ENCODE data around the gene ZNF500.

Gene ZNF500

DNA sequence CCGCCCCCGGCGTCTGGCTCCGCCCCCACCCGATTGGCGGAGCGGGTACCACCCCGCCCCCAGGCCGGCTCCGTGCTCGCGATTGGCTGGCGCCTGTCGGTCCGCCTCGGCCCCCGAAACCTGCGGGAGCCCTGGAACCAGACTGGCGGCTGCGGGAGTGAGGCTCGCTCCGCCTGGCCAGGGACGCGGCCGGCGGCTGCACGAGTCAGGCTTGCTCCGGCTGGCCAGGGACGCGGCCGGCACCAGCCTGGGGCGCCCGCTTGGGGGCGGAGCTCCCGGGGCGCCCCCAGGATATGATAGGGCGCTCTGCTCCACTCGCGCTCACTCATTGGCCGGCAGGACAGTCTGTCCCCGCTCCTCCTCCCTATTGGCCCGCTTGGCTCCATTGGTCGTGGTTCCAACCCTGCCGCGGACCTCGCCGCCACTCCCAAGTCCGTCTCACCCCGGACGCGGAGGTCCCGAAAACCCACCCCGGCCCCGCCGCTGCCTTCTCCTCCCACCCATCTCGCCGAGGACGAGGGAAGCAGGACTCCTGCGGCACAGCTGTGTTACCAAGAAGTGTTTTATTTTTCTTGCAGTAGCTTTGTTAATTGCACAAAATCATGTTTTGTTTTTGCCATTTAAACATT, 35.8 kb upstream of the ZNF500 start:
- H3K36me3 ChIP-seq (ENCODE audit: control insufficient read depth, insufficient read depth, low read length): peaks cover 56% of the 10 kb centered on the region
- H3K9ac ChIP-seq (ENCODE audit: low read depth, low read length): peak overlapping the region; percentile 68
- H3K27me3 ChIP-seq (ENCODE audit: control insufficient read depth, insufficient read depth, low read length): no peaks in the 10 kb centered on the region
- H3K27ac ChIP-seq (ENCODE audit: low read depth, low read length): peak overlapping the region; percentile 95
- peak overlapping the region; percentile 76 for H3K4me3 ChIP-seq (ENCODE audit: low read depth, low read length)
- H3K9me3 ChIP-seq (ENCODE audit: control insufficient read depth, insufficient read depth, low read length): no peaks in the 10 kb centered on the region
- H3K4me1 ChIP-seq (ENCODE audit: control insufficient read depth, insufficient read depth, low read length): peaks cover 17% of the 10 kb centered on the region; the same call in 1 of the 2 replicates

DNA sequence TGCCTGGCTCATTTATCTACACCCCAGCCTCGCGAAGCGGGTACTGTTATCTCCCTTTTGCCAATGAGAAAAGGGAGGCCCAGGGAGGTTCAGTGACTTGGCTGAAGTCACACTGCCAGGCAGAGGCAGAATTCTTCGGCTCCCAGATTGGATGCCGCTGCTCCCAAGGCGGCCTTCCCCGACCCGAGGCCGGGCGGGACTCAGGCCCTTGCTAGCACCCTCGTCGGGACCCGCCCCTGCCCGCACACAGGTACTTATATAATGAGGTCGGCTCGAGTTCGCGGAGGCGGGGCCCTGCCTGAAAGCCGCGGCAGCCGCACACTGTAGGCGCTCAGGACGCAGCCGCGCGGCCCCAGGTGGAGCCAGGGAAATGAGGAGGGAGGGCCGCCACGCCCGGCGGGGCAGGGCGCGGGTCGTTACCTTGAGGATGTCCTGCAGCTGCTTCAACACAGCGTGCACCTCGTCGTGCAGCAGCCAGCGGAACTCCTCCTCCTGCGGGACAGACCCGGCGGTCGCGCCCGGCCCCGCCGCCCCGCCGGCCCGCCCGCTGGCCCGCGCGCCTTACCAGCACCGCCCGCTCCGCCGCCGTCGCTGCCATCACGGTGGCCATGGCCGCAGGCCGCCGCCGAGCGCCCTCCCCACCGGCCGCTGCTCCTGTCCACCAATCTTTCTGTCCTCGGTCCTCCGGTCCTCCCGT, 35.1 kb upstream of the ZNF500 start, which contains the start of gene ROGDI:
ROGDI (minus strand) TSS at position 672 of the 697 bp plus-strand sequence; CDS start at position 610, 62 bp downstream.
- Histone ChIP-seq H3K27ac (ENCODE audit: low read depth, low read length) (peak within 1 kb of the TSS; percentile 95), H3K9me3 (ENCODE audit: control insufficient read depth, insufficient read depth, low read length) (no peaks in the 10 kb centered on the region), H3K4me1 (ENCODE audit: control insufficient read depth, insufficient read depth, low read length) (peaks cover 17% of the 10 kb centered on the region; the same call in 1 of the 2 replicates), H3K36me3 (ENCODE audit: control insufficient read depth, insufficient read depth, low read length) (peaks cover 50% of the 10 kb centered on the region), H3K9ac (ENCODE audit: low read depth, low read length) (peak within 1 kb of the TSS; percentile 68), H3K27me3 (ENCODE audit: control insufficient read depth, insufficient read depth, low read length) (no peaks in the 10 kb centered on the region), H3K4me3 (ENCODE audit: low read depth, low read length) (peak within 1 kb of the TSS; percentile 76)

DNA sequence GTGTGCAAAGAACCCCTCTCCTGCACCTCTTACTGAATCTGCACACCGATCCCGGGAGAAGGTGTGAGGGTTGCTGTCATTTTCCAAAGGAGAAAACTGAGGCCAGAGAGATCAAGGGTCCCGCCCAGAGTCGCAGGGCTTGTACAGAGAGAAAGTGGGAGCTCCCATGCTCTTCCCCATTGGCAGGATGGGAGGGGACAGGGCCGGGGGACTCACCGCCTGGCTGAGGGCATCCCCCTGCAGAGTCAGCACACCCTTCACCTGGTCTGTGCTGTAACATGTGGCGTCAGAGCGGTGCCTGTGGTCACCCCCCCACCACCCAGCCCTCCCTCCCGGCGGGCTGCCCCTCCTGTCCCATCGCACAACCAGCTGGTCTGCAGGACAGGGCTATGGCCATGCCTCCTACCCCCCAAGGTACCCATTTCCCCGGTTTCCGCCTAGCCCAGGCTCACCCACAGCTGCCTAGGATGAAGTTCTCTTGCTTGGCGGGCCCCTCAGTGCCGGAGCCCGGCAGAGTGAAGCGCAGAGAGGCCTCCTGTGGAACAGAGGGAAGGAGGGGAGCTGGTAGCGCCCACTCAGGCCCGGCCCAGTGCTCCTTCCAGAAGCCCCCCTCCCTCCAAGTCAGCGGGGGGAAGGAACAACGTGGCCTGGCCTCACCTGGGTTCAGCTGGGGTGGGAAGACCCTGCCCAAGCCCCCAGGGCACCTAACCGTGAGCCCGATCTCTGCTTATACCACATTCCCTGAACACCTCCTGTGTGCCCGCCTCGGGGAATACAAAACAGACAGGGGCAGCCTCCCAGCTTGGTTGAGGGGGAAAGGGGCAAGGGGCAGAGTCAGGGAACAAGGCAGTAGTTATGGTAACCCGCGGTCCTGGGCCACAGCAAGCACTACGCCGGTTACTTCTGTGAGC, 34.3 kb upstream of the ZNF500 start:
- Histone ChIP-seq H3K4me3 (ENCODE audit: low read depth, low read length) (peak overlapping the region; percentile 76), H3K27me3 (ENCODE audit: control insufficient read depth, insufficient read depth, low read length) (no peaks in the 10 kb centered on the region), H3K27ac (ENCODE audit: low read depth, low read length) (peak overlapping the region; percentile 95), H3K9me3 (ENCODE audit: control insufficient read depth, insufficient read depth, low read length) (no peaks in the 10 kb centered on the region), H3K4me1 (ENCODE audit: control insufficient read depth, insufficient read depth, low read length) (peaks cover 17% of the 10 kb centered on the region; the same call in 1 of the 2 replicates), H3K9ac (ENCODE audit: low read depth, low read length) (peak overlapping the region; percentile 31; the same call in 1 of the 2 replicates), H3K36me3 (ENCODE audit: control insufficient read depth, insufficient read depth, low read length) (peaks cover 45% of the 10 kb centered on the region)

DNA sequence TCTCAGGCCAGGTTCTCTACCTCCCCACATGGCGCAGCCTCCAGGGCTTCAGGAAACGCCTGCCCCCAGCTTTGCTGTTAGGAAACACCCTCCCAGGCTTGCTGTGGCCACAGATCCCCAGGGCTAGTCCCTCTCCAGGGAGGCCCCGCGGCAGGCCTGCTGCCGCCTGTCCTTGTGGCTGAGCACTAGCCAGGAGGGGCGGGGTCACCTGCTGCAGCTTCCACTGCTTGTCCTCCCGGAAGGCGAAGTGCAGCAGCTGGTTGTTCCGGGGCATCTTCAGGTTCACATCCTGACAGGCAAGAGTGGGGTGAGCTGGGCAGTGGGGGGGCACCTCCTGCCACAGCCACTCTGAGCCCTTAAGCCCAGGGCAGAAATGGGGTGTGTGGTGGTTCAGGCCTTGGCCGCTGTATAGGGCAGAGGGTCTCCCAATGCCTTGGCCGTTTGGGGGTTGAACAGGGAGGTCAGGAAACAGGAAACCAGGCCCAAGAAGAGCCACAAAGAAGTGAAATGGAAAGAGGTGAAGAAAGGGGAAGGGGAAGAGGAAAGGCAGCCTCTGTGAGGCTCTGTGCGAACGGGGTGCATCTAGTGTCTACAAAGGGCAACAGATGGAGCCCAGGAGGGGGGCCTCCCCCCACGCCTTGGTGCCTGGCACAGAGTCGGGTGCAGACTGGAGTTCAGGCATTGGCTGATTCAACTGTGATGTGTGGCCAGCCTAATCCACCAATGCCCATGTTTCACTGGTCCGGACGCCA, 33.5 kb upstream of the ZNF500 start:
- peaks cover 17% of the 10 kb centered on the region; the same call in 1 of the 2 replicates for H3K4me1 ChIP-seq (ENCODE audit: control insufficient read depth, insufficient read depth, low read length)
- H3K4me3 ChIP-seq (ENCODE audit: low read depth, low read length): no peak overlapping the region
- no peaks in the 10 kb centered on the region for H3K27me3 ChIP-seq (ENCODE audit: control insufficient read depth, insufficient read depth, low read length)
- H3K36me3 ChIP-seq (ENCODE audit: control insufficient read depth, insufficient read depth, low read length): peaks cover 39% of the 10 kb centered on the region
- H3K27ac ChIP-seq (ENCODE audit: low read depth, low read length): no peak overlapping the region
- no peaks in the 10 kb centered on the region for H3K9me3 ChIP-seq (ENCODE audit: control insufficient read depth, insufficient read depth, low read length)
- H3K9ac ChIP-seq (ENCODE audit: low read depth, low read length): no peak overlapping the region

DNA sequence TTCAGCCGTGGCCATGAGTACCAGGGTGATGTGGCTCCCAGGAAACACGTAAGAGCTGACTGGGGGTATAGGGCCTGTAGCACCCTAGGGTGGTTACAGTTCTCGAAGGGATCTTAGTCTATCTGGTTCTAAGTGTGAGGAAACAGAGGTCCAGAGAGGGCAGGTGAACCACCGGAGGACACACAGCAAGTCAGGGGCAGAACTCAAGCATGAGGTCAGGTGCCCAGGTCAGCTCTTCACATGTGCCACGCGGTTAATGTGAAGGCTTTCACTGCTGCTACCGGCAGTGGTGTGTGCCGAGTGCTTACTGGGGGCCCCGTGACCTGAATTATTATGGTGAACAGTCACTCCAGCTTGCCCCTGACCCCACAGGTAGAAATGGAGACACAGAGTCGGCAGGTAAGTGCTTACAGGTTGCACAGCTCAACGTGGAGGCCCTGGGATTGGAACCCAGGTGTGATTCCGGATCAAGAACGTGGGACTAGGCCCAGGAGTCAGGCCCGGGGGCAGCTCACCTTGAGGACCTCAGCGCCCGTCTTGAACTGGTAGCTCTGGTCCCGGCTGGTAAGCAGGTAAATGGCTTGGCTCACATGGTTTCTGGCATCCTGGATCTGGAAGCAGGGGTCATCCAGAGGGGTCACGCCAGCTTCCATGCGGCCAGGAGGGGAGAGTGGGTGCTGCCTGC, 32.4 kb upstream of the ZNF500 start:
- Histone ChIP-seq H3K9ac (ENCODE audit: low read depth, low read length) (no peak overlapping the region), H3K36me3 (ENCODE audit: control insufficient read depth, insufficient read depth, low read length) (peaks cover 28% of the 10 kb centered on the region), H3K27me3 (ENCODE audit: control insufficient read depth, insufficient read depth, low read length) (no peaks in the 10 kb centered on the region), H3K4me1 (ENCODE audit: control insufficient read depth, insufficient read depth, low read length) (peaks cover 16% of the 10 kb centered on the region; the same call in 1 of the 2 replicates), H3K9me3 (ENCODE audit: control insufficient read depth, insufficient read depth, low read length) (no peaks in the 10 kb centered on the region), H3K27ac (ENCODE audit: low read depth, low read length) (no peak overlapping the region), H3K4me3 (ENCODE audit: low read depth, low read length) (no peak overlapping the region)

DNA sequence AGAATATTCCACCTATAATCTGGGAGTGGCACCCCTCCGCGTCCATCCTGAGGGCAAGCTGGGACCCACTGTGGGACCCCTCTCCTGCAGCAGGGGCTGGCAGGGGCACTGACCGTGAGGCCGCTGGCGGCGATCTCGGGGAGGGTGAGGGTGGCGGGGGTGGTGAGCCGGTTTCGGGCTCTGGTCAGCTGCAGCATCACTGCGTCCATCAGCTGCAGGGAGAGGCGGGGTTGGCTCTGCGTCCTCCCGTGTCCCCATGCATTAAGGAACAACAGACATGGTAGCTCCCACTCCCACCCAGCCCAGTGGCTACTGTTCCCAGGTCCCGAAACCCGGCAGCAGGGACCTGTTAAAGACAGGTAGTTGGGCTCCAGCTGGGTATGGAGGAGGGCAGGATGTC, 31.5 kb upstream of the ZNF500 start:
- Histone ChIP-seq H3K9me3 (ENCODE audit: control insufficient read depth, insufficient read depth, low read length) (no peaks in the 10 kb centered on the region), H3K27ac (ENCODE audit: low read depth, low read length) (no peak overlapping the region), H3K9ac (ENCODE audit: low read depth, low read length) (no peak overlapping the region), H3K4me1 (ENCODE audit: control insufficient read depth, insufficient read depth, low read length) (peaks cover 11% of the 10 kb centered on the region; the same call in 1 of the 2 replicates), H3K27me3 (ENCODE audit: control insufficient read depth, insufficient read depth, low read length) (no peaks in the 10 kb centered on the region), H3K4me3 (ENCODE audit: low read depth, low read length) (no peak overlapping the region), H3K36me3 (ENCODE audit: control insufficient read depth, insufficient read depth, low read length) (peaks cover 23% of the 10 kb centered on the region)

DNA sequence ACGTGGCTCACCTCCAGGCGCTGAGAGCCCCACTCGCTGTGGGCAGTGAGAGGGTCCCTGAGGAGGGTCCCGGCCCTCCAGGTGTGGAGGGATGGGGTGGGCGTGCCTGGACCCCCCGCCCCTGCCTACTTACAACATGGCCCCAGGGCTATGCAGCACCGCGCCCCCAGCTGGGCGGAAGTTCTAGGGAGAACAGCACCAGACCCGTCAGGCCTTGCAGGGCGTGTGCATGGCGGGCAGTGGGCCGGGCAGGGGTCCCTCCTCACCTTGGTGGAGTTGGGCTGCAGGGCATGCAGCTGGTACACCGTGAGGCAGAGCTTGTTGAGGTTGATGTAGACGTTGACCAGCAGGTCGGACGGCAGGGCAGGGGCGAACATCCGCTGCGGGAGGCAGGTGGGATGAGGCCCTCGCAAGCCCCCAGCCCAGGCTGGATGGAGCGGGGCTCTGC, 30.9 kb upstream of the ZNF500 start:
- H3K4me1 ChIP-seq (ENCODE audit: control insufficient read depth, insufficient read depth, low read length): peaks cover 8% of the 10 kb centered on the region; the same call in 1 of the 2 replicates
- H3K9me3 ChIP-seq (ENCODE audit: control insufficient read depth, insufficient read depth, low read length): no peaks in the 10 kb centered on the region
- H3K9ac ChIP-seq (ENCODE audit: low read depth, low read length): no peak overlapping the region
- no peak overlapping the region for H3K4me3 ChIP-seq (ENCODE audit: low read depth, low read length)
- peaks cover 23% of the 10 kb centered on the region for H3K36me3 ChIP-seq (ENCODE audit: control insufficient read depth, insufficient read depth, low read length)
- H3K27me3 ChIP-seq (ENCODE audit: control insufficient read depth, insufficient read depth, low read length): no peaks in the 10 kb centered on the region
- H3K27ac ChIP-seq (ENCODE audit: low read depth, low read length): no peak overlapping the region

DNA sequence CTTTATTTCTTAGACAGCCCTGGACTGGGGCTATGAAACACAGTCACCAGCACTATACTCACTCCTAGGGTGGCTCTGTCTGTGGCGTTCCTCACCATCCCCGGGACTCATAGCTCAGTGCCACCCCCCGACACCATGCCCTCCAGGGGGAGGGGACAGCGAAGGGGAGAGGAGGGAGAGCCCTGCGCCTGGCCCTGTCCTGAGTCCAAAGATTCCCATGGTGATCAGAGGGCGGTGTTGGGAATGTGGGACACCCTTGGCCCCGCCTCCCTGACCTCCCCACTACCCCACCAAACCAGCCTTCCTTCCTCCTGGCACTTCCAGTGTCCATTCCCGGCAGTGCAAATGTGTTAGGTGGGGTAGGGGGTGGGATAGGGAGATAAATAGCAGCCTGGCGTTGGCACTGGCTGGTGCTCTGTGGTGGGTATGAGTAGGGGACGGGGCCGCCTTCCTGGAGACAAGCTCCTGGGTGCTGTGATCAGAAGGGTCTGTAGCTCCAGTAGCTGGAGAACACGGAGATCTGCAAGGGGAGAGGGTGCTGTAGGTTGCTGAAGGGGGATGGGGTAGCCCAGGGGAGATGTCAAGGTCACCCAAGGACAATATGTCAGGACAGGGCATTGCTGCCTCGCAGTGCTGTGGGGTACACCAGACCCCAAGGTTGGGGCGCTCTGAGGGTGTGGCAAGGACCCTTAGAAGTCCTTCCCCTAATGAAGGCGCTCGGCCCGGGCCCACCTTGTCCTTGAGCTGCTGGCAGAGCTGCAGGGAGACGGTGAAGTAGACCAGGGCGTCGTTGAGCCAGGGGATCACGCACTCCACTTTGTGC, 30.2 kb upstream of the ZNF500 start:
- Histone ChIP-seq H3K27ac (ENCODE audit: low read depth, low read length) (no peak overlapping the region), H3K36me3 (ENCODE audit: control insufficient read depth, insufficient read depth, low read length) (peaks cover 23% of the 10 kb centered on the region), H3K9ac (ENCODE audit: low read depth, low read length) (no peak overlapping the region), H3K9me3 (ENCODE audit: control insufficient read depth, insufficient read depth, low read length) (no peaks in the 10 kb centered on the region), H3K4me1 (ENCODE audit: control insufficient read depth, insufficient read depth, low read length) (peaks cover 8% of the 10 kb centered on the region; the same call in 1 of the 2 replicates), H3K27me3 (ENCODE audit: control insufficient read depth, insufficient read depth, low read length) (no peaks in the 10 kb centered on the region), H3K4me3 (ENCODE audit: low read depth, low read length) (no peak overlapping the region)

DNA sequence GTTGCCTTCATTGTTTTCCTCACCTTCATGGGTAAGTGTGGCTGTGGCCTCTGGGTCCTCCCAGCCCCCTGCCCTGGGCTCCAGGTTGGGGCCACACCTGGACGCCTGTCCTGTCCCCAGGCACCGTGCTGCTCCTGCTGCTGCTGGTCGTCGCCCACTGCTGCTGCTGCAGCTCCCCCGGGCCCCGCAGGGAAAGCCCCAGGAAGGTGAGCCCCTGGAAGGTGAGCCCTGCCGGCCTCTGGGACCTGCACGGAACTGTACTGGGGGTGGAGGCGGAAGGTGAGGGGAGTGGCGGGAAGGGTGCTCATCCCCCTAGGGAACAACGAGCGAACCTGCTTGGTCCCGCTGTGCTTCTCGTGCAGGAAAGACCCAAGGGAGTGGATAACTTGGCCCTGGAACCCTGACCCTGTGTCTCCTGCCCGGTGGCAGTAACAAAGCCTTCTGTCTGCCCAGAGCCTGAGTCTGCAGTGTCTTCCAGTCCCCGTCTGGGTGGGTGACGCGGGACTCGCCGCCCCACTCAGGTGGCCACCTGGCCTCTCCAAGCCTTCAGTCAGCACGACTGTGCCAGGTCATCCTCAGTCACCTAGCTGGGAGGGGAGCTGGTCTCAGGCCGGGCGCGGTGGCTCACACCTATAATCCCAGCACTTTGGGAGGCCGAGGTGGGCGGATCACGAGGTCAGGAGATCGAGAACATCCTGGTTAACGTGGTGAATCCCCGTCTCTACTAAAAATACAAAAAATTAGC, 29.0 kb upstream of the ZNF500 start:
- H3K27me3 ChIP-seq (ENCODE audit: control insufficient read depth, insufficient read depth, low read length): no peaks in the 10 kb centered on the region
- no peak overlapping the region for H3K9ac ChIP-seq (ENCODE audit: low read depth, low read length)
- H3K36me3 ChIP-seq (ENCODE audit: control insufficient read depth, insufficient read depth, low read length): peaks cover 23% of the 10 kb centered on the region
- H3K4me1 ChIP-seq (ENCODE audit: control insufficient read depth, insufficient read depth, low read length): peaks cover 1% of the 10 kb centered on the region; the same call in 1 of the 2 replicates
- no peak overlapping the region for H3K4me3 ChIP-seq (ENCODE audit: low read depth, low read length)
- H3K27ac ChIP-seq (ENCODE audit: low read depth, low read length): no peak overlapping the region
- H3K9me3 ChIP-seq (ENCODE audit: control insufficient read depth, insufficient read depth, low read length): no peaks in the 10 kb centered on the region

All from HUES48 (cell line).